OCI-LY7 (cell line): ENCODE results near the gene NEUROD2. TPM values are rescaled to one million over a fixed set of nuclear protein-coding genes. Genes with fewer than 3 reads are reported as not detected.

Experiments
- BruUV-seq: library from RNA; stranded (reverse); fragments of 400-500 nt; replicated peaks from 2 replicates; lab custom pipeline; 2021; lab: Mats Ljungman, UMichigan
- CTCF ChIA-PET: fragments of 300-600 bp; sonication (Branson Sonifier 250); formaldehyde crosslinking; loops from one replicate; lab custom pipeline; 2022; ENCODE audit warnings: antibody characterized with exemption; ENCODE audit not compliant: unreplicated experiment; lab: Charles Lee
- POLR2A ChIA-PET: fragments of 300-600 bp; sonication (Branson Sonifier 250); formaldehyde crosslinking; loops from one replicate; lab custom pipeline; 2022; ENCODE audit warnings: antibody characterized with exemption; lab: Charles Lee
- DNase-seq: peaks from one replicate; pipeline ENCODE4 v3.0.0-alpha.2; 2015; ENCODE audit warnings: low spot score
- H2AFZ ChIP-seq: fragments of 200-600 bp; sonication (generic), shearing (Covaris generic); 2 replicates; pipeline ENCODE4 v1.6.1; 2014; ENCODE audit warnings: mild to moderate bottlenecking, antibody characterized with exemption, low read length, moderate library complexity
- H3K27ac ChIP-seq: fragments of 200-600 bp; sonication (generic); 2 replicates; pipeline ENCODE4 v1.5.1; 2014; ENCODE audit warnings: mixed run types, low read depth, mild to moderate bottlenecking, moderate library complexity, low read length, inconsistent platforms; ENCODE audit not compliant: poor library complexity, severe bottlenecking
- H3K36me3 ChIP-seq: fragments of 200-600 bp; sonication (generic); 2 replicates; pipeline ENCODE4 v1.6.1; 2014; ENCODE audit warnings: mild to moderate bottlenecking, antibody characterized with exemption, low read length, moderate library complexity, mixed read lengths; ENCODE audit not compliant: insufficient read depth
- H3K4me1 ChIP-seq: fragments of 200-600 bp; sonication (generic); 2 replicates; pipeline ENCODE4 v1.5.1; 2014; ENCODE audit warnings: mild to moderate bottlenecking, low read length; ENCODE audit not compliant: insufficient read depth, poor library complexity, severe bottlenecking
- H3K4me2 ChIP-seq: fragments of 200-600 bp; sonication (generic); 2 replicates; pipeline ENCODE4 v1.6.1; 2014; ENCODE audit warnings: mild to moderate bottlenecking, low read length
- H3K4me3 ChIP-seq: fragments of 200-600 bp; sonication (generic); 2 replicates; pipeline ENCODE4 v1.5.1; 2014; ENCODE audit warnings: mild to moderate bottlenecking, low read depth, low read length; ENCODE audit not compliant: poor library complexity, severe bottlenecking
- H3K79me2 ChIP-seq: fragments of 200-600 bp; sonication (generic); 2 replicates; pipeline ENCODE4 v1.6.1; 2016; ENCODE audit warnings: low read depth, mild to moderate bottlenecking, low read length, moderate library complexity, mixed read lengths; ENCODE audit not compliant: insufficient read depth
- H3K9me2 ChIP-seq: fragments of 200-600 bp; sonication (generic); 2 replicates; pipeline ENCODE4 v1.6.1; 2016; ENCODE audit warnings: mild to moderate bottlenecking, low read length, mixed read lengths; ENCODE audit not compliant: insufficient read depth
- H3K9me3 ChIP-seq: fragments of 200-600 bp; sonication (generic); 2 replicates; pipeline ENCODE4 v1.6.1; 2014; ENCODE audit warnings: mild to moderate bottlenecking, mixed run types, low read length, mixed read lengths
- H4K20me1 ChIP-seq: fragments of 200-600 bp; sonication (generic); 2 replicates; pipeline ENCODE4 v1.6.1; 2014; ENCODE audit warnings: mild to moderate bottlenecking, antibody characterized with exemption, low read length, moderate library complexity, mixed read lengths; ENCODE audit not compliant: insufficient read depth
- EZH2phosphoT487 ChIP-seq: fragments of 200-600 bp; sonication (generic); IDR thresholded peaks from 2 replicates; pipeline ENCODE4 v1.6.1; 2018; ENCODE audit warnings: low read depth, borderline replicate concordance, mild to moderate bottlenecking, mixed run types, antibody characterized with exemption, low read length, moderate library complexity, mixed read lengths
- intact Hi-C: fragments of 100-400 bp; cut with micrococcal nuclease; formaldehyde crosslinking; loops from one replicate; pipeline ENCODE4 v1.10.0; 2022; ENCODE audit not compliant: unreplicated experiment
- total RNA-seq, 2 experiments: library from RNA; depleted of rRNA in 1 of 2; stranded (reverse); fragments of >200 nt in 1 of 2; shearing (Covaris generic) in 1 of 2; gene quantifications; 2 replicates each; pipeline ENCODE4 v1.2.3, GENCODE V29; 2014 to 2022
- TF ChIP-seq, protein P1 (sequence below): fragments of 200-600 bp; sonication (generic); conservative IDR thresholded peaks from 2 replicates; pipeline ENCODE4 v1.5.1; 2014; ENCODE audit warnings: mild to moderate bottlenecking, antibody characterized with exemption, low read length, moderate library complexity, mixed read lengths

NEUROD2 gene
- total RNA-seq, 2 experiments from 2014 or later: not detected

DNA sequence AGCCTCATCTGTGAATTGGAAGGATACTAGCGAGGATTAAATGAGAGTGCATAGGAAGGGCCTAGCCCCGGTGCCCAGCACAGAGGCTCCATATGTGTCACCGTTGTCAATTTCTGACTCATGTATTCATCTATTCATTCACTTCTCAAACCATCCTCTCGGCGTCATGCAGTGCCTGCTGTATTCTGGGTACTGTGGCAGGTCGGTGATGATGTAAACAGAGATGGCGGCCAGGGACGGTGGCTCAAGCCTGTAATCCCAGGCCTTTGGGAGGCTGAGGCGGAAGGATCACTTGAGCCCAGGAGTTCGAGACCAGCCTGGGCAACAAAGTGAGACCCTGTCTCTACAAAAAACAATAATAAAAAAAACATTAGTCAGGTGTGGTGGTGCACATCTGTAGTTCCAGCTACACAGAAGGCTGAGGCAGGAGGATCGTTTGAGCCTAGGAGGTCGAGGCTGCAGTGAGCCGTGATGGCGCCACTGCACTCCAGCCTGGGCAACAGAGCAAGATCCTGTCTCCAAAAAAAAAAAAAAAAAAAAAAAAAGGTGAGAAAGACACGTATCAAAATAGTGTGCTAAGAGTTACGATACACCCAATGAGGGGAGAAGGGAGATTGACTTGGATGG, 14.8 kb upstream of the NEUROD2 start:
- no peak for TF ChIP-seq EZH2phosphoT487
- TF ChIP-seq, protein P1, sequence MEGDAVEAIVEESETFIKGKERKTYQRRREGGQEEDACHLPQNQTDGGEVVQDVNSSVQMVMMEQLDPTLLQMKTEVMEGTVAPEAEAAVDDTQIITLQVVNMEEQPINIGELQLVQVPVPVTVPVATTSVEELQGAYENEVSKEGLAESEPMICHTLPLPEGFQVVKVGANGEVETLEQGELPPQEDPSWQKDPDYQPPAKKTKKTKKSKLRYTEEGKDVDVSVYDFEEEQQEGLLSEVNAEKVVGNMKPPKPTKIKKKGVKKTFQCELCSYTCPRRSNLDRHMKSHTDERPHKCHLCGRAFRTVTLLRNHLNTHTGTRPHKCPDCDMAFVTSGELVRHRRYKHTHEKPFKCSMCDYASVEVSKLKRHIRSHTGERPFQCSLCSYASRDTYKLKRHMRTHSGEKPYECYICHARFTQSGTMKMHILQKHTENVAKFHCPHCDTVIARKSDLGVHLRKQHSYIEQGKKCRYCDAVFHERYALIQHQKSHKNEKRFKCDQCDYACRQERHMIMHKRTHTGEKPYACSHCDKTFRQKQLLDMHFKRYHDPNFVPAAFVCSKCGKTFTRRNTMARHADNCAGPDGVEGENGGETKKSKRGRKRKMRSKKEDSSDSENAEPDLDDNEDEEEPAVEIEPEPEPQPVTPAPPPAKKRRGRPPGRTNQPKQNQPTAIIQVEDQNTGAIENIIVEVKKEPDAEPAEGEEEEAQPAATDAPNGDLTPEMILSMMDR: no peak
- no peaks in the 10 kb centered on the region for H3K9me3 ChIP-seq
- CTCF ChIA-PET: interaction anchor here (1.2 to 1.6 kb wide), 3 partner anchors 15 to 131 kb away, joined by 3 to 5 read pairs (median 5); partner anchors contain the start of gene STARD3
- H3K9me2 ChIP-seq: no peaks in the 10 kb centered on the region
- peak overlapping the region; percentile 86 for H2AFZ ChIP-seq
- peak overlapping the region; percentile 63 for H3K4me2 ChIP-seq
- no peaks in the 10 kb centered on the region; the same call in 1 of the 2 replicates for H3K36me3 ChIP-seq
- peaks cover 31% of the 10 kb centered on the region for H3K4me1 ChIP-seq
- DNase-seq: peak; percentile 33
- peak overlapping the region; percentile 36 for H3K4me3 ChIP-seq
- intact Hi-C loops: loop anchor here (1.0 to 5.0 kb wide), 5 partner anchors 50 to 358 kb away; partner anchors contain the start of genes IKZF3 and PSMD3
- POLR2A ChIA-PET: no interaction called here
- no peaks in the 10 kb centered on the region for H3K79me2 ChIP-seq
- H3K27ac ChIP-seq: peak overlapping the region; percentile 53
- no TSS peak for BruUV-seq
- H4K20me1 ChIP-seq: no peaks in the 10 kb centered on the region

DNA sequence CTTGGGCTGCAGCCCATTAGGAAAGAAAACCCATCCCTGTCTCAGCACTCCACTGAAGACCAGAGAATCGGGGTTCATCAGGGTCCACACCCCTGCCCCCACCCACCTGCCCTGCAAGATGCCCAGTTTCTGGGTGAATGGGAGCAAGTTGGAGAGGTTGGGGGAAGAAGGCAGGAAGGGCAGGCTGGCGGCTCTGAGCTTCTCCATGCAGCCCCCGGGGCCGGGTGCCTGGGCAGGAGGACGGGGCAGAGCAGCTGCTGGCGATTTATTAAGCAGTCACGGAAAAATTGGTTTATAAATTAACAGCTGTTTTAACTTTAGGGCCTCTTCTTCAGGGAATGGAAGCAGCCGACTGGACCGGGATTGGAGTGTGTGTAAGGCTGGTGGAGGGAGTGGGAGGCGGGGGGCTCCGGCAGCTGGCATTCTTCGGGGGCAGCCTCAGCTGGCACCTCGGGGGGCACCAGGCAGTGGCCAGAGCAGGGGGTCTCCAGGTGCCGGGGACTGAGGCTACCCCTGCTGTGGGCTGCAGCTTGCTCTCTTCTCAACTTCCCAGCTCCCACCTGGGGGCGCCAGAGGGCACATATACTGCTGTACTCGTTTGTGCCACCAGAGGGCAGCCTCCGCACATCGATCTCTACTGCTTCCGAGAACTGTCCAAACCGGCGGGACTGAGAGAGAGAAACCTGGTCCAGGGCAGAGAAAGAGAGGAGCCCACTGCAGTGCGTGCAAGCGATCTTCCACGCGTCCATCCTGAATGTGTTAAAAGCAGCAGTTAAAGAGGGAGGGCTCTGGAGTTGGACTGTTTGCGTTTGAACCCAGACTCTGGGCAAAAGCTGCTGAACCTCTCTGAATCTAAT, 14.0 kb upstream of the NEUROD2 start:
- H3K36me3 ChIP-seq: no peaks in the 10 kb centered on the region; the same call in 1 of the 2 replicates
- H4K20me1 ChIP-seq: no peaks in the 10 kb centered on the region
- POLR2A ChIA-PET: no interaction called here
- no peaks in the 10 kb centered on the region for H3K9me3 ChIP-seq
- H2AFZ ChIP-seq: peak overlapping the region; percentile 86
- DNase-seq: peak; percentile 87
- BruUV-seq: no TSS peak
- H3K4me3 ChIP-seq: peak overlapping the region; percentile 36
- H3K4me1 ChIP-seq: peaks cover 37% of the 10 kb centered on the region
- no peaks in the 10 kb centered on the region for H3K79me2 ChIP-seq
- H3K9me2 ChIP-seq: no peaks in the 10 kb centered on the region
- intact Hi-C loops: loop anchor here (1.0 to 5.0 kb wide), 4 partner anchors 51 to 359 kb away; partner anchors contain the start of genes IKZF3 and PSMD3
- TF ChIP-seq, protein P1: peak; percentile 100
- no peak for TF ChIP-seq EZH2phosphoT487
- H3K4me2 ChIP-seq: peak overlapping the region; percentile 63
- CTCF ChIA-PET: interaction anchor here (0.5 to 1.6 kb wide), 6 partner anchors 10 to 447 kb away, joined by 3 to 5 read pairs (median 4); partner anchors contain the start of gene STARD3
- H3K27ac ChIP-seq: peak overlapping the region; percentile 53
